NB4 (cell line): ENCODE measurements around the gene CDKAL1.

Experiments
- POLR2A ChIP-seq: IDR thresholded peaks from 2 replicates; pipeline ENCODE4 v1.6.1; 2011; ENCODE audit warnings: mild to moderate bottlenecking; ENCODE audit not compliant: insufficient read length; ENCODE audit errors: extremely low read depth
- TF ChIP-seq, protein P1 (sequence below): IDR thresholded peaks from one replicate; pipeline ENCODE4 v1.5.1; 2012; ENCODE audit warnings: low read depth, low read length

DNA sequence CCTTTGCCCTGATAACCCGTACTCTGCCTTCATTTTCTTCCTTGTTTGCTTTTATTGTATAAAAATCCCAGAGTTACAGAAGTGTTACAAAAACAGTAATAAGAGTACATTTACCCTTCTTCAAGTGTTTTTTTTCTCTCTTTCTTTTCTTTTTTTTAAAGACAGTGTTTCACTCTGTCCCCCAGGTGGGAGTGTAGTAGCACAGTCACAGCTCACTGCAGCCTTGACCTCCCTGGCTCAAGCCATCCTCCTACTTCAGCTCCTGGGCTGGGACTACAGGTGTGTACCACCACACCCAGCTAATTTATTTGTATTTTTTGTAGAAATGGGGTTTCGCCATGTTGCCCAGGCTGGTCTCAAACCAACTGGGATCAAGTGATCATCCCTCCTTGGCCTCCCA is 402.7 kb downstream of the CDKAL1 start:
- TF ChIP-seq, protein P1, sequence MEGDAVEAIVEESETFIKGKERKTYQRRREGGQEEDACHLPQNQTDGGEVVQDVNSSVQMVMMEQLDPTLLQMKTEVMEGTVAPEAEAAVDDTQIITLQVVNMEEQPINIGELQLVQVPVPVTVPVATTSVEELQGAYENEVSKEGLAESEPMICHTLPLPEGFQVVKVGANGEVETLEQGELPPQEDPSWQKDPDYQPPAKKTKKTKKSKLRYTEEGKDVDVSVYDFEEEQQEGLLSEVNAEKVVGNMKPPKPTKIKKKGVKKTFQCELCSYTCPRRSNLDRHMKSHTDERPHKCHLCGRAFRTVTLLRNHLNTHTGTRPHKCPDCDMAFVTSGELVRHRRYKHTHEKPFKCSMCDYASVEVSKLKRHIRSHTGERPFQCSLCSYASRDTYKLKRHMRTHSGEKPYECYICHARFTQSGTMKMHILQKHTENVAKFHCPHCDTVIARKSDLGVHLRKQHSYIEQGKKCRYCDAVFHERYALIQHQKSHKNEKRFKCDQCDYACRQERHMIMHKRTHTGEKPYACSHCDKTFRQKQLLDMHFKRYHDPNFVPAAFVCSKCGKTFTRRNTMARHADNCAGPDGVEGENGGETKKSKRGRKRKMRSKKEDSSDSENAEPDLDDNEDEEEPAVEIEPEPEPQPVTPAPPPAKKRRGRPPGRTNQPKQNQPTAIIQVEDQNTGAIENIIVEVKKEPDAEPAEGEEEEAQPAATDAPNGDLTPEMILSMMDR: no peak
- no peak for TF ChIP-seq POLR2A
